GM11168 (cell line): ENCODE data around the gene TIMM23B.
"Not testable (repeated sequence)": the region's sequence is repeated elsewhere in the genome, so short reads cannot be mapped to it uniquely, and the experiment has no call there.

ENCODE experiments used
- in situ Hi-C: fragments of 300-500 bp; cut with MboI; formaldehyde crosslinking; loops from one replicate; pipeline ENCODE4 v1.12.0; 2022; ENCODE audit warnings: low sequenced_read_pairs; ENCODE audit not compliant: unreplicated experiment

TIMM23B gene

GRCh38 chr10:49971466-49971865 lies 29.6 kb downstream of the TIMM23B start:
- in situ Hi-C loops, result not testable (repeated sequence)

GRCh38 chr10:49972094-49972493 lies 30.2 kb downstream of the TIMM23B start:
- in situ Hi-C loops, result not testable (repeated sequence)

- in situ Hi-C loops, result not testable (repeated sequence)
These were observed 35.9 kb downstream of the TIMM23B start for GRCh38 chr10:49977756-49978155.

- in situ Hi-C loops, result not testable (repeated sequence)
These were observed 45.4 kb downstream of the TIMM23B start for GRCh38 chr10:49987207-49987606.

- in situ Hi-C loops, result not testable (repeated sequence)
These were observed 46.5 kb downstream of the TIMM23B start, which contains the start of gene AGAP6 for GRCh38 chr10:49988376-49988775. Gene AGAP6 (plus strand): TSS chr10:49988406. CDS start chr10:49988716, 310 bp downstream.

GRCh38 chr10:49995321-49995720 lies 53.5 kb downstream of the TIMM23B start:
- in situ Hi-C loops, result not testable (repeated sequence)

GRCh38 chr10:50014024-50014423 lies 72.2 kb downstream of the TIMM23B start:
- in situ Hi-C loops, result not testable (repeated sequence)

GRCh38 chr10:50015596-50016220 lies 73.9 kb downstream of the TIMM23B start:
- in situ Hi-C loops, result not testable (repeated sequence)

- in situ Hi-C loops, result not testable (repeated sequence)
These were observed 75.1 kb downstream of the TIMM23B start for GRCh38 chr10:50016926-50017325.

- in situ Hi-C loops, result not testable (repeated sequence)
These were observed 75.8 kb downstream of the TIMM23B start for GRCh38 chr10:50017646-50018045.

GRCh38 chr10:50019279-50019678 lies 77.4 kb downstream of the TIMM23B start:
- in situ Hi-C loops, result not testable (repeated sequence)

GRCh38 chr10:50020451-50021024 lies 78.7 kb downstream of the TIMM23B start:
- in situ Hi-C loops, result loop anchor here (5.0 kb wide), 1 partner anchor 132 kb away; no protein-coding TSS in a partner anchor

GRCh38 chr10:50021646-50022045 lies 79.8 kb downstream of the TIMM23B start:
- in situ Hi-C loops, result loop anchor here (5.0 kb wide), 1 partner anchor 131 kb away; no protein-coding TSS in a partner anchor
